ENCODE results near the gene UPK3BL1.
"Not testable (repeated sequence)": the region's sequence is repeated elsewhere in the genome, so short reads cannot be mapped to it uniquely, and the experiment has no call there.

DNA sequence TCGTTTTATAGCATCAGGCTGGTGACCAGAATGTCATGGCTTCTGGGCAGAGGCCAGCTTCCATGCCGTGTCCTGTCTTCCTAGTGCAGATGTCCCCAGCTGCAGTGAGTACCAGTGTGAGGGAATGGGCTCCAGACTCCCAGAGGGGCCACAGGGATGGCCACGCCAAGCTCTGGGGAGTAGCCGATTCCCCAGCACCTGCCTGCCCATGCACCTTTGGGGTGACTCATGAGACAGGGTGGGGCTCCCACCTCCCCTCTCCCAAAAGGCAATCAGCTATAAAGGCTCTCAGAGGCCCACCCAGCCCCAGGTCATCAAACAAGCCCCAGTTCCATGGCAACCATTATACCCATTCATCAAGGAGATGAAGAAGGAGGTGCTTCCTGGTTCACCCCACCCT is 7.3 kb upstream of the UPK3BL1 start, which contains the start of gene SPDYE2B:
- TF ChIP-seq POLR2A (IDR thresholded peaks at IDR 0.05): not testable (repeated sequence)
- TF ChIP-seq, protein P1, sequence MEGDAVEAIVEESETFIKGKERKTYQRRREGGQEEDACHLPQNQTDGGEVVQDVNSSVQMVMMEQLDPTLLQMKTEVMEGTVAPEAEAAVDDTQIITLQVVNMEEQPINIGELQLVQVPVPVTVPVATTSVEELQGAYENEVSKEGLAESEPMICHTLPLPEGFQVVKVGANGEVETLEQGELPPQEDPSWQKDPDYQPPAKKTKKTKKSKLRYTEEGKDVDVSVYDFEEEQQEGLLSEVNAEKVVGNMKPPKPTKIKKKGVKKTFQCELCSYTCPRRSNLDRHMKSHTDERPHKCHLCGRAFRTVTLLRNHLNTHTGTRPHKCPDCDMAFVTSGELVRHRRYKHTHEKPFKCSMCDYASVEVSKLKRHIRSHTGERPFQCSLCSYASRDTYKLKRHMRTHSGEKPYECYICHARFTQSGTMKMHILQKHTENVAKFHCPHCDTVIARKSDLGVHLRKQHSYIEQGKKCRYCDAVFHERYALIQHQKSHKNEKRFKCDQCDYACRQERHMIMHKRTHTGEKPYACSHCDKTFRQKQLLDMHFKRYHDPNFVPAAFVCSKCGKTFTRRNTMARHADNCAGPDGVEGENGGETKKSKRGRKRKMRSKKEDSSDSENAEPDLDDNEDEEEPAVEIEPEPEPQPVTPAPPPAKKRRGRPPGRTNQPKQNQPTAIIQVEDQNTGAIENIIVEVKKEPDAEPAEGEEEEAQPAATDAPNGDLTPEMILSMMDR (IDR thresholded peaks at IDR 0.05): not testable (repeated sequence)

Measured in body of pancreas (tissue), 4 donors.